Erythroblast (primary cell): Measurements from ENCODE around the gene NUSAP1.

ENCODE experiments used
- GATA1 ChIP-seq: IDR thresholded peaks from 2 replicates; pipeline ENCODE4 v1.6.1; 2011; ENCODE audit warnings: low read depth, mild to moderate bottlenecking, control low read depth, low read length, moderate library complexity
- POLR2A ChIP-seq: IDR thresholded peaks from 2 replicates; pipeline ENCODE4 v1.6.1; 2011; ENCODE audit warnings: mild to moderate bottlenecking, low read length

DNA sequence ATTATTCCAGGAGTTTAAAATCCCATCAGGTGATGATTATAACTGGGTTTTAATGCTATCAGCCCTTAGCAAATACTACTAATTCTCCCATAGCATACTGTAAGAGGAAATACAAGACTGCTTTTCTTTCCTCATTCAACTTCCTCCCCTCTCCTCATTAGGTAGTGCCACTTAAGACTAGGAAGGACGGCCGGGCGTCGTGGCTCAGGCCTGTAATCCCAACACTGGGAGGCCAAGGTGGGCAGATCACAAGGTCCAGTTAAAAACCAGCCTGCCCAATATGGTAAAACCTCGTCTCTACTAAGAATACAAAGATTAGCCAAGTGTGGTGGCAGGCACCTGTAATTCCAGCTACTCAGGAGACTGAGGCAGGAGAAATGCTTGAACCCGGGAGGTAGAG is 55.0 kb downstream of the NUSAP1 start:
- TF ChIP-seq POLR2A (no peak), GATA1 (no peak)
